KMS-11 (cell line): Measurements from ENCODE around the gene AMOT.
A peak's percentile ranks its signal among the peaks of the same experiment; 100 is the strongest.

Experiments
- H2AFZ ChIP-seq: fragments of 200-600 bp; sonication (generic); 2 replicates; pipeline ENCODE4 v1.6.1; 2016; ENCODE audit warnings: antibody characterized with exemption, mixed run types, low read depth
- H3K27ac ChIP-seq: fragments of 200-600 bp; sonication (generic); 2 replicates; pipeline ENCODE4 v1.6.1; 2016; ENCODE audit warnings: mild to moderate bottlenecking, mixed run types
- H3K27me3 ChIP-seq: fragments of 200-600 bp; sonication (generic); 2 replicates; pipeline ENCODE4 v1.6.1; 2017; ENCODE audit warnings: mild to moderate bottlenecking, low read depth, mixed run types, moderate library complexity; ENCODE audit not compliant: insufficient read depth
- H3K36me3 ChIP-seq: fragments of 200-600 bp; sonication (generic); 2 replicates; pipeline ENCODE4 v1.6.1; 2017; ENCODE audit warnings: mild to moderate bottlenecking, mixed run types; ENCODE audit not compliant: insufficient read depth
- H3K4me1 ChIP-seq: fragments of 200-600 bp; sonication (generic); 2 replicates; pipeline ENCODE4 v1.6.1; 2016; ENCODE audit warnings: mild to moderate bottlenecking, low read depth, mixed run types; ENCODE audit not compliant: poor library complexity, severe bottlenecking
- H3K4me2 ChIP-seq: fragments of 200-600 bp; sonication (generic); 2 replicates; pipeline ENCODE4 v1.7.0; 2016; ENCODE audit warnings: mild to moderate bottlenecking, mixed run types
- H3K4me3 ChIP-seq: fragments of 200-600 bp; sonication (generic); IDR thresholded peaks from 2 replicates; pipeline ENCODE4 v1.6.1; 2017; ENCODE audit warnings: low read depth, low read length, mixed read lengths; ENCODE audit not compliant: insufficient read depth
- H3K79me2 ChIP-seq: fragments of 200-600 bp; sonication (generic); 2 replicates; pipeline ENCODE4 v1.6.1; 2016; ENCODE audit warnings: low read depth, mixed run types; ENCODE audit not compliant: insufficient read depth
- H3K9ac ChIP-seq: fragments of 200-600 bp; sonication (generic); 2 replicates; pipeline ENCODE4 v1.6.1; 2016; ENCODE audit warnings: mild to moderate bottlenecking, mixed run types
- H4K20me1 ChIP-seq: fragments of 200-600 bp; sonication (generic); 2 replicates; pipeline ENCODE4 v1.6.1; 2016; ENCODE audit warnings: mild to moderate bottlenecking, mixed run types; ENCODE audit not compliant: insufficient read depth
- CTCF ChIP-seq: fragments of 200-600 bp; sonication (generic); conservative IDR thresholded peaks from 2 replicates; pipeline ENCODE4 v1.6.1; 2017; ENCODE audit warnings: low read depth, mild to moderate bottlenecking, antibody characterized with exemption, low read length, moderate library complexity, mixed read lengths

The AMOT gene

GRCh38 chrX:112734290-112734689, 106.3 kb downstream of the AMOT start:
- H3K27me3 ChIP-seq = no peaks in the 10 kb centered on the region

GRCh38 chrX:112731793-112732192, 108.8 kb downstream of the AMOT start:
- no peaks in the 10 kb centered on the region for H3K36me3 ChIP-seq
- no peak overlapping the region for H3K9ac ChIP-seq
- no peak overlapping the region for H2AFZ ChIP-seq
- TF ChIP-seq CTCF = peak; percentile 38; the same call in 1 of the 2 replicates
- no peaks in the 10 kb centered on the region for H3K4me1 ChIP-seq
- H4K20me1 ChIP-seq = no peaks in the 10 kb centered on the region
- no peak overlapping the region for H3K4me2 ChIP-seq
- H3K27me3 ChIP-seq = no peaks in the 10 kb centered on the region
- no peak overlapping the region for H3K27ac ChIP-seq
- H3K79me2 ChIP-seq = no peaks in the 10 kb centered on the region
- H3K4me3 ChIP-seq = no peak overlapping the region

More at GRCh38 chrX:112734290-112734689, 106.3 kb downstream of the AMOT start:
- no peak for TF ChIP-seq CTCF
- H3K27ac ChIP-seq = no peak overlapping the region
- no peaks in the 10 kb centered on the region for H4K20me1 ChIP-seq
- no peak overlapping the region for H3K4me3 ChIP-seq
- H3K79me2 ChIP-seq = no peaks in the 10 kb centered on the region
- no peaks in the 10 kb centered on the region for H3K4me1 ChIP-seq
- no peaks in the 10 kb centered on the region for H3K36me3 ChIP-seq
- no peak overlapping the region for H2AFZ ChIP-seq
- no peak overlapping the region for H3K4me2 ChIP-seq
- H3K9ac ChIP-seq = no peak overlapping the region
